K562 (cell line): Measurements from ENCODE around the gene DCST1. TPM values are rescaled to one million over a fixed set of nuclear protein-coding genes. Genes with fewer than 3 reads are reported as not detected.

ENCODE experiments used
- BCLAF1 ChIP-seq, 2 experiments: fragments of 450-650 bp in 1 of 2; IDR thresholded peaks; 2 replicates each; pipeline ENCODE4 v1.6.1; 2011 to 2017; ENCODE audit warnings: low read depth in 2 of 2, antibody characterized with exemption in 1 of 2, borderline replicate concordance in 1 of 2, low read length in 1 of 2, mild to moderate bottlenecking in 1 of 2, mixed read lengths in 1 of 2; ENCODE audit not compliant: control insufficient read depth in 1 of 2
- BHLHE40 ChIP-seq: IDR thresholded peaks from 2 replicates; pipeline ENCODE4 v1.6.1; 2011; ENCODE audit warnings: low read length, improper control_type of control experiment
- CHD1 ChIP-seq: fragments of 200-600 bp; sonication (generic); IDR thresholded peaks from one replicate; pipeline ENCODE4 v1.6.1; 2012; ENCODE audit warnings: mild to moderate bottlenecking, moderate library complexity, low read length, inconsistent platforms
- FOXK2 ChIP-seq, 2 experiments: fragments of 450-650 bp; IDR thresholded peaks in 1 of 2; conservative IDR thresholded peaks in 1 of 2; 2 replicates each; pipeline ENCODE4 v1.6.1; 2016; ENCODE audit warnings: low read depth in 2 of 2, mild to moderate bottlenecking in 1 of 2
- GTF2F1 ChIP-seq: IDR thresholded peaks from 2 replicates; pipeline ENCODE4 v1.6.1; 2011; ENCODE audit warnings: low read depth, low read length, improper control_type of control experiment
- HDAC2 ChIP-seq: fragments of 450-650 bp; IDR thresholded peaks from 2 replicates; pipeline ENCODE4 v1.6.1; 2016; ENCODE audit warnings: mild to moderate bottlenecking
- LEF1 ChIP-seq: fragments of 450-650 bp; IDR thresholded peaks from 2 replicates; pipeline ENCODE4 v1.6.1; 2016; ENCODE audit warnings: mild to moderate bottlenecking
- PBX2 ChIP-seq, 2 experiments: IDR thresholded peaks in 1 of 2; conservative IDR thresholded peaks in 1 of 2; 2 replicates each; pipeline ENCODE4 v1.6.1; 2016; ENCODE audit warnings: low read depth in 2 of 2, mild to moderate bottlenecking in 1 of 2, missing compliant biosample characterization in 1 of 2, missing genetic modification characterization in 1 of 2, moderate library complexity in 1 of 2
- POLR3G ChIP-seq: IDR thresholded peaks from 2 replicates; pipeline ENCODE4 v1.6.1; 2011; ENCODE audit not compliant: insufficient read length, insufficient replicate concordance; ENCODE audit errors: extremely low read depth
- SP1 ChIP-seq: sonication (generic); formaldehyde crosslinking; IDR thresholded peaks from 2 replicates; pipeline ENCODE4 v1.8.1; 2022; ENCODE audit warnings: mild to moderate bottlenecking, missing genetic modification reagents
- TCF15 ChIP-seq: fragments of 250-450 bp; sonication (Bioruptor Pico); IDR thresholded peaks from 2 replicates; pipeline ENCODE4 v1.8.0; 2022; ENCODE audit warnings: moderate library complexity, mild to moderate bottlenecking, inconsistent platforms
- UBTF ChIP-seq, 2 experiments: IDR thresholded peaks; 2 replicates each; pipeline ENCODE4 v1.6.1; 2012; ENCODE audit warnings: improper control_type of control experiment in 2 of 2, low read depth in 2 of 2, low read length in 2 of 2, borderline replicate concordance in 1 of 2
- ZBED1 ChIP-seq: IDR thresholded peaks from 2 replicates; pipeline ENCODE4 v1.6.1; 2014
- ZBTB7A ChIP-seq: IDR thresholded peaks from 2 replicates; pipeline ENCODE4 v1.6.1; 2011; ENCODE audit warnings: low read depth, mild to moderate bottlenecking, low read length, moderate library complexity, borderline replicate concordance; ENCODE audit not compliant: control insufficient read depth
- ZEB2 ChIP-seq: fragments of 450-650 bp; IDR thresholded peaks from 2 replicates; pipeline ENCODE4 v1.6.1; 2016
- ZFP1 ChIP-seq: fragments of 450-650 bp; formaldehyde crosslinking; IDR thresholded peaks from 2 replicates; pipeline ENCODE4 v1.4.0; 2020; ENCODE audit warnings: mild to moderate bottlenecking, mixed read lengths
- polyA plus RNA-seq, 8 experiments: library from polyadenylated mRNA; depleted of rRNA in 4 of 8; stranded (reverse) in 5 of 8; unstranded in 3 of 8; fragments of >200 nt; fragmentation: Nextera tagmentation in 2 of 8; fragmentation: Illumina TruSeq in 1 of 8; extraction: Ambion mirVana in 2 of 8; extraction: Trizol in 1 of 8; gene quantifications; 2 replicates each; pipeline versions ENCODE4 v1.2.1 to v1.2.3, GENCODE V29; 2011 to 2014; ENCODE audit warnings: inconsistent platforms in 1 of 8, missing spikeins in 1 of 8
- total RNA-seq, 7 experiments: library from RNA; depleted of rRNA in 6 of 7; stranded (reverse); fragments of >200 nt in 6 of 7; fragmentation: Illumina TruSeq in 2 of 7; extraction: Trizol in 2 of 7; gene quantifications; 2 replicates each; pipeline versions ENCODE4 v1.2.1 to v1.2.3, GENCODE V29; 2011 to 2021; ENCODE audit warnings: low replicate concordance in 1 of 7

The DCST1 gene
- total and polyA plus RNA-seq, 9 of the 15 experiments (the other 6 are each of a cell fraction or from before 2014, with no cell fraction given) = not detected

DNA sequence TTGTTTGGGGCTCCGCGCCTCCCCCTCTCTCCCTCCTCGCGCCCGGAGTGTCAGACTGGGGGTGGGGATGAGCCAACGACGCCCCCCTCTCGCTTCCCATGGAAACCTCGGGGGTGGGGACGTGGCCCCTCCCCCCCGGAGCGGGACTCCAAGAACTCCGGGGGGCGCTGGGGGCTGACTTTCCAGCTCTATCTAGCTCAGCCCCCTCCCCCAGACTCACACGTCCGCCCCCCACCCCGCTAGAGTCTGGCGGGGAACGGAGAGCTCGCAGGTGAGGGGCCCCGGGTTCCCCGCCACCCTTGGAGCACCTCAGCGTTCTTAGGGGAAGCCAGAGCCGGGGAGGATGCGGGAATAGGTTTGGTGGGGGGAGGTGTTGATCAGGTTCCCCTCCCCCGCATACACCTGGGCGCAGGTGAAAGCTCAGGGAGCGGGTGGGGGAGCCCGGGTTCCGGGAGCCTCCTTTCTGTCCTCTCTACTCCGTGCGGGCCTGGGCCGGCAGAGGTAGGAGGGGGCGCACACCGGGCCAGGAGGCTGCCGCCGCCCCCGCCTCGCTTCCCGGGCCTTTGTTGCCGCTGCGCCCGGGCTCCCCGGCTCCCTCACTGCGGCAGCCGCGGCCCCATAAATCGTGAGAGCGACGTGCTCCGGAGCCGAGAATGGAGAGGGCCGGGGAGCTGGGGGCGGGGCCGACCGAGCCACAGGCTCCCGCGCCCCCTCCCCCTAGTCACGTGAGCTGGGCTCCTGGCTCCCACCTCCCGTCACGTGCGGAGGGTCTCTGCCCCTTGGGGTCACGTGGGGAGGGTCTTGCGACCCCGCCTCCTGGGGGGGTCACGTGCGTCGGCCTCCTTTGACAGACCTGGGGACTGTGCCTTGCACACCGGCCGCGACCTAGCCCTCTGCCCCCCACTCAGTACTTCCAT, 46.9 kb downstream of the DCST1 start (continued):
- TF ChIP-seq ZBTB7A = peak; percentile 98
- peak; percentile 58 for TF ChIP-seq CHD1
- peak; percentile 97 for TF ChIP-seq BHLHE40
- TF ChIP-seq ZEB2 = peak; percentile 60; the same call in 1 of the 2 replicates
- no peak for TF ChIP-seq BCLAF1 (IDR thresholded peaks at IDR 0.05; ENCODE audit: borderline replicate concordance in 1 of 2, control insufficient read depth in 1 of 2, low read depth in 2 of 2, low read length in 1 of 2)
- peak; percentile 45; the same call in 1 of the 2 replicates for TF ChIP-seq LEF1
- no peak for TF ChIP-seq ZFP1 (CRISPR knock-in tag)
- TF ChIP-seq FOXK2 (conservative IDR thresholded peaks at IDR 0.05 in 1 of 2, IDR thresholded peaks at IDR 0.05 in 1 of 2; ENCODE audit: low read depth in 2 of 2) = peak in 1 of 2 experiments; percentile 53; a peak in 1 of 4 replicates
- TF ChIP-seq SP1 (CRISPR knock-in tag) = peak; percentile 56
- no peak for TF ChIP-seq ZBED1
- no peak for TF ChIP-seq HDAC2
- TF ChIP-seq TCF15 (CRISPR knock-in tag) = no peak
- no peak for TF ChIP-seq POLR3G
- TF ChIP-seq PBX2 (CRISPR knock-in tag; IDR thresholded peaks at IDR 0.05; ENCODE audit: low read depth) = no peak
- peak; percentile 61; the same call in 1 of the 2 replicates for TF ChIP-seq PBX2 (tag; conservative IDR thresholded peaks at IDR 0.05; ENCODE audit: low read depth)
- TF ChIP-seq GTF2F1 = no peak
- peak; percentile 67 to 74; a peak in 2 of 4 replicates for TF ChIP-seq UBTF (IDR thresholded peaks at IDR 0.05; ENCODE audit: borderline replicate concordance in 1 of 2, low read depth in 2 of 2, low read length in 2 of 2)
